Vein endothelial cell (primary cell): ENCODE measurements around the gene RASD2. TPM values are rescaled to one million over a fixed set of nuclear protein-coding genes. Genes with fewer than 3 reads are reported as not detected.

ENCODE experiments used
- total RNA-seq: library from RNA; depleted of rRNA; stranded (reverse); fragments of >200 nt; gene quantifications from 2 replicates; pipeline ENCODE4 v1.2.3, GENCODE V29; 2012

The RASD2 gene, protein sequence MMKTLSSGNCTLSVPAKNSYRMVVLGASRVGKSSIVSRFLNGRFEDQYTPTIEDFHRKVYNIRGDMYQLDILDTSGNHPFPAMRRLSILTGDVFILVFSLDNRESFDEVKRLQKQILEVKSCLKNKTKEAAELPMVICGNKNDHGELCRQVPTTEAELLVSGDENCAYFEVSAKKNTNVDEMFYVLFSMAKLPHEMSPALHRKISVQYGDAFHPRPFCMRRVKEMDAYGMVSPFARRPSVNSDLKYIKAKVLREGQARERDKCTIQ
- not detected in 2 replicates for total RNA-seq

GRCh38 chr22:35540595-35541253, at the start of gene RASD2:
Gene RASD2 (plus strand): TSS chr22:35540831. CDS start chr22:35546810, 5,979 bp downstream.

Other genes with a start within 250 kb of the RASD2 start
- gene TOM1, start 240.9 kb upstream of the RASD2 start, total RNA-seq: 45.3 and 54.5 TPM in 2 replicates
- gene HMOX1, start 159.7 kb upstream of the RASD2 start, total RNA-seq: 49.6 and 126 TPM in 2 replicates
- 35.9 and 53.6 TPM in 2 replicates for gene MCM5, start 140.7 kb upstream of the RASD2 start, total RNA-seq
- gene MB, start 76.5 kb downstream of the RASD2 start, total RNA-seq: not detected in 2 replicates
- gene APOL6, start 107.6 kb downstream of the RASD2 start, total RNA-seq: 4.5 and 4.6 TPM in 2 replicates
- gene APOL5, start 177.0 kb downstream of the RASD2 start, total RNA-seq: not detected in 2 replicates